Esophagus (tissue), 2 donors: ENCODE results near the gene AOAH. TPM values are rescaled to one million over a fixed set of nuclear protein-coding genes. Genes with fewer than 3 reads are reported as not detected.

Source experiments
- H3K27ac ChIP-seq, 2 donors: one replicate each; pipeline ENCODE4 v1.5.1; 2013; ENCODE audit warnings: low read depth in 2 of 2, mild to moderate bottlenecking in 2 of 2, inconsistent platforms in 1 of 2, low read length in 1 of 2, moderate library complexity in 1 of 2
- H3K27me3 ChIP-seq, 2 donors: one replicate each; pipeline ENCODE4 v1.6.1; 2013; ENCODE audit warnings: low read length in 2 of 2, control low read depth in 1 of 2, mild to moderate bottlenecking in 1 of 2; ENCODE audit not compliant: insufficient read depth in 2 of 2, control insufficient read depth in 1 of 2
- H3K36me3 ChIP-seq, 2 donors: one replicate each; pipeline ENCODE4 v1.6.1; 2013; ENCODE audit warnings: low read length in 1 of 2; ENCODE audit not compliant: control insufficient read depth in 2 of 2, insufficient read depth in 2 of 2
- H3K4me1 ChIP-seq, 2 donors: one replicate each; pipeline ENCODE4 v1.6.1; 2013; ENCODE audit warnings: low read length in 1 of 2; ENCODE audit not compliant: control insufficient read depth in 2 of 2, insufficient read depth in 2 of 2
- H3K4me3 ChIP-seq, 2 donors: one replicate each; pipeline ENCODE4 v1.5.1; 2013; ENCODE audit warnings: low read length in 2 of 2, mild to moderate bottlenecking in 2 of 2, low read depth in 1 of 2, moderate library complexity in 1 of 2
- H3K9me3 ChIP-seq, 2 donors: one replicate each; pipeline ENCODE4 v1.6.1; 2013; ENCODE audit warnings: mild to moderate bottlenecking in 2 of 2, low read depth in 1 of 2, low read length in 1 of 2, moderate library complexity in 1 of 2; ENCODE audit not compliant: control insufficient read depth in 2 of 2, insufficient read depth in 1 of 2
- WGBS, 2 donors: extraction: QIAGEN DNeasy Blood & Tissue Kit; methylation state at CpG; one replicate each; pipeline ENCODE4 v1.1.7; 2013; 5-methylcytosine and 5-hydroxymethylcytosine counted together
- polyA plus RNA-seq, 2 donors: library from polyadenylated mRNA; stranded (reverse); fragments of 200-250 nt; gene quantifications; one replicate each; pipeline ENCODE4 v1.2.3, GENCODE V29; 2013
- donor health status: healthy with polysubstance abuse.
- donor health status: Bipolar disorder and iron deficiency.

The AOAH gene
- polyA plus RNA-seq, 2 donors: 0.71 to 1.7 TPM

DNA sequence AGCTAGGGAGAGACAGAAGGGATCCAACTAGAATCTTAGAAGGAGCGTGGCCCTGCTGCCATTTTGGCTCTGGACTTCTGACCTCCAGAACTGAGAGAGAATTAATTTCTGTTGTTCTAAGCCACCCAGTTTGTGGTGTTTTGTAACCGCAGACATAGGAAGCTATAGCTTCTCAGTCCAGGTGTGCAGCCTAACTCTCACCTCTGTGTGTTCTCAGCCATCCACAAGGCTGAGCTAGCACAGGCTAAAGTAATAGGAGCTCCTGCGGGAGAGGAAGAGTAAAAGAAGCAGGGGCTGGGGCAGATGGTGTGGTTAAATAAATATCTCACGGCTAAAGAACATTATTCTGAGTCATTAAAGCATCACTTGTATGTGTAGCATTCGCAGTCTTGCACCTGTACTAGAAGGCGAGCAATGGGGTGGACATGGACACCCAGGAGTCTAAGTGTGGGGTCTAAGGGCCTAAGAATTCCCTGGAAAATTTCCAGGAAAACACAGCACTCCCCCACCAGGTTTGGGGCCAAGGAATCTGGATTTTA, 94.1 kb downstream of the AOAH start:
- H3K4me3 ChIP-seq: no peak overlapping the region
- WGBS, 2 donors: 74 to 76% methylated on average over 6 of the region's 6 CpGs
- H3K27ac ChIP-seq: no peak overlapping the region
- H3K27me3 ChIP-seq: no peaks in the 10 kb centered on the region
- H3K36me3 ChIP-seq: no peaks in the 10 kb centered on the region
- no peaks in the 10 kb centered on the region for H3K9me3 ChIP-seq
- no peaks in the 10 kb centered on the region for H3K4me1 ChIP-seq

DNA sequence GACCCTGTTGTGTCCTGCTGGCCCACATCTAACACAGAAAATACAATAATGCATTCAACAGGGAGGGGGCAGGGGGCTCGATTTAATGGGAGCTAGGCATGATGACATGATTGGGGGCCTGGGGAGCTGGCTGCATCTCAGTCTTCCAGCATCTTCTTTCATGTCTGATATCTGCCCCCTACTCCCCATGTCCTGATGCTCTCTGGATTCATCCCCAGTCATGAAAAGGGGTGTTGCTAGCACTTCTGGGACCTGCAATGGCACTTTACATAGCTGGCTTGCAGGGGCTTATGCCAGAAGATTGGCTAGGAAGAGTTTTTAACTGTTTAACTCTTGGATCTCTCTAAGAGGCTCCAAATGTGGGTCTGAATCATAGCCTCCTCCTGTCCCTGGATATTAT, 94.9 kb downstream of the AOAH start:
- Histone ChIP-seq H3K27ac (no peak overlapping the region), H3K36me3 (no peaks in the 10 kb centered on the region), H3K27me3 (no peaks in the 10 kb centered on the region), H3K4me3 (no peak overlapping the region), H3K9me3 (no peaks in the 10 kb centered on the region), H3K4me1 (no peaks in the 10 kb centered on the region)
- WGBS, 2 donors: 71 to 79% methylated on average over 1 of the region's 1 CpG

DNA sequence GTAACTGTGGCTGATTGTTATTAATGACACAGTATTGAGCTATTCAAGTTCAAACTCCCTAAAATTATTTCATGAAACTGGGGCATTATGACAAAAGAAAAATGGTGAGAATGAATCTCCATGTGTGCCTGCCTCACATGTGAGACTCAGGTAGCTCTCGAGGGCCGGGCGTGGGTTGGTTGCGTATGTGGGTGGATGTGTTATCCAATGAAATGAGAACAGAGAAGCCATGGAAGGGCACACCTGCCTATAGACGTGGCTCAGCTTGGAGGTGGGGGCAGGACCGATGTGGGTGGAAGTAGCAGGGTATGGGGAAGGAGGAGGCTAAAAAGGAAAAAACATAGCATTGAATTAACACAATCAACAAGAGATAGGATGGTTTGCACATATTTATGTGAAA, 96.5 kb downstream of the AOAH start:
- H3K4me3 ChIP-seq: no peak overlapping the region

DNA sequence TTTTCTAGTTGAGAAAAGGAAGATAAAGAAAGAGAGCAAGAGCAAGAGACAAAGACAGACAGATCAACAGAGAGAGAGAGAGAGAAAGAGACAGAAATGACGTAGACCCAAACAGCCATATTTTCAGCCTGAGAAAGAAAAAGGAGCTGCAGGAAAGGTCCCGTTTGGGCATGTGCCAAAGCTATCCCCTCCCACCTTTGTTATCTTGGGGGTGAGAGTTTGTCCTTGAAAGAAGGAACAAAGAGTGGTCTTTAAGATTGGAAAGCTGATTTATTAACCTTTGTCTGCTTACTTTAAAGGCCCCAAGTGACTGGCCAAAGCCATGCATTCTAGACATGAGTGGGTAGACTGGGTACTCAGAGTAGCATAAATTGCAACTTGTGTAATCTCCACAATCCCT, 98.2 kb downstream of the AOAH start:
- Histone ChIP-seq H3K27ac (no peak overlapping the region), H3K9me3 (no peaks in the 10 kb centered on the region), H3K4me1 (no peaks in the 10 kb centered on the region), H3K36me3 (no peaks in the 10 kb centered on the region), H3K4me3 (no peak overlapping the region), H3K27me3 (no peaks in the 10 kb centered on the region)
- 64 to 74% methylated on average over 2 of the region's 2 CpGs for WGBS, 2 donors

More for the DNA sequence above, 96.5 kb downstream of the AOAH start:
- Histone ChIP-seq H3K4me1 (no peaks in the 10 kb centered on the region), H3K27ac (no peak overlapping the region), H3K27me3 (no peaks in the 10 kb centered on the region), H3K36me3 (no peaks in the 10 kb centered on the region), H3K9me3 (no peaks in the 10 kb centered on the region)
- 88 to 92% methylated on average over 6 of the region's 6 CpGs for WGBS, 2 donors

DNA sequence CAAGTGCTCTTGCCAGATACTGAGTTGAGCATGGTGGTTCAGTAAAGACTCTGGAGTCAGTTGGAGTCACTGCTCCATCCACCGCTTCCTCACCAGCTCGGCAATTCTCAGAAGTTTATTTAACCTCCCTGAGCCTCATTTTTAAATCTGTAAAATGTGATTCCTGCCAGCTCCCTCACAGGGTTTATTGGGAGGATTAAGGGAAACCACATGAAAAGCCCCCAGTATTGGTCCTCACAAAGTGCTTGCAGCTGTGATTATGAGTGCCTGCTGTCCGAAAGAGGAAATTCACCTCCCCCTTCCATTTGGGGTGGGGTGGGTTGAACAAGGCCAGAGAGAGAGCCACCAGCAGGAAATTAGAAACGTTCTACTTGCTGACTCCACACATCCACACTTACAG, 99.0 kb downstream of the AOAH start:
- Histone ChIP-seq H3K4me1 (no peaks in the 10 kb centered on the region), H3K9me3 (no peaks in the 10 kb centered on the region), H3K27me3 (no peaks in the 10 kb centered on the region), H3K36me3 (no peaks in the 10 kb centered on the region), H3K4me3 (no peak overlapping the region), H3K27ac (no peak overlapping the region)
- WGBS, 2 donors: 48 to 64% methylated on average over 4 of the region's 4 CpGs

DNA sequence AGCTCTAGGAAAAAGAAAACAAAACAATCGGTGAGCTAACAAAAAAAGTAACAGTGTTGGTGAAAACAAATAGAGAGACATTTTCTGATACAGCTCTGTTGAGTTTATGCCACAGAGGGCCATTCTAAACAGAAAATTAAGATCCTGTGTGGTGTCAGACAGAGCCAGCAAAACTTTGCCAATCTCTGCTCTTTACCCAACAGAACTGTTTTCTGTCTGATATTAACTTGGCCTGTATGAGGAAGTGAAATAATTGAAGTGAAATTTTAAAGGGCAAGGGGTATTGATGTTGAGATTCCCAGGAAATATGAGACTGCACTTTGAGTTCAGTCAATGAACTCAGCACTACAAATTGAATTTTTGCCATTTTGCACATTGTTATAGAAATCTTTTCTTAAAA, 101.0 kb downstream of the AOAH start:
- Histone ChIP-seq H3K9me3 (no peaks in the 10 kb centered on the region), H3K4me1 (no peaks in the 10 kb centered on the region), H3K27ac (no peak overlapping the region), H3K4me3 (no peak overlapping the region), H3K36me3 (no peaks in the 10 kb centered on the region), H3K27me3 (no peaks in the 10 kb centered on the region)
- WGBS, 2 donors: 49 to 51% methylated on average over 1 of the region's 1 CpG

DNA sequence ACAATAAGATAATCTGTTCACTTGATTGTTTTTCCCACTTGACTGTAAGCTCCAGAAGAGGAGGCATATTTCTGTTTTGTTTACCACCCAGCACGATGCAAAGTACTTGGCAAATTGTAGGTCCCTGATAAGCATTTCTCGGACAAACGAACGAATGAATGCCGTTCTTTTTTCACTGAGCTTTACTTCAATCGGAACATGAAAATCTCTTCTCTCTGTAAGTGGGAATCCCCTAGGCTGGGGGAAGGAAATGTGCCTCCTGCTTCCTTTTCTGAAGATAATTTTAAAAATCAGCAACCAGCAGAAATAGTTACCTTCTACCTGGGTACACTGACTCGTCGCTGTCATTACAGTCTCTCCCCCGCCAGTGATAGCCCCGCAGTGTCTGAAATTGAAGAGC, 102.9 kb downstream of the AOAH start:
- Histone ChIP-seq H3K9me3 (no peaks in the 10 kb centered on the region), H3K36me3 (no peaks in the 10 kb centered on the region), H3K4me3 (no peak overlapping the region), H3K27me3 (no peaks in the 10 kb centered on the region), H3K4me1 (no peaks in the 10 kb centered on the region), H3K27ac (no peak overlapping the region)
- WGBS, 2 donors: 73 to 75% methylated on average over 10 of the region's 10 CpGs

DNA sequence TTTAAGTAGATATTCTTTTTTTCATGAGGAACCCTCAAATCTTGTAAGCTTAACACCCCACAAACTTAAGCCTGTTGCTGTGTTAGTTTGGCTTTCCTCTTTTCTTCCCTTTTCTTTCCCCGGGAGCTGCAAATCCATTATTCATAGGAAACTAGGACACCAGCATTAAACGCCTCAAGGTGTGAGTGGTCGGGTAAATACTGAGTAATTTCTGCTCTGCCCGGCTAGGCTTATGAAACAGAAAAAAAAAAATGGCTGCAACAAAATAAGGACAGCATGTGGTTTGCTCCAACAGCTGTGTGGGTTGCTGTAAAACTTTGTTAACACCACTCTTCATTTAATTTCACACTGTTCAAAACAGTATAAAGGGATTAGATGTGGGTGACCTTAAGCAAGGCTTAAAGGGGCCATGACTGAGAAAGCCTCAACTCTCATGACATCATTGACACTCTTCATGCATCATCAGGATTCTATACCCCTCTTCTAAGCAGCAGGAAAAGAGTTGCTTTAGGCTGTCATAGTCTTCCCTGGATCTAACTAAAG, 104.1 kb downstream of the AOAH start:
- WGBS, 2 donors: 19 to 42% methylated on average over 4 of the region's 4 CpGs
- Histone ChIP-seq H3K27me3 (no peaks in the 10 kb centered on the region), H3K27ac (no peak overlapping the region), H3K9me3 (no peaks in the 10 kb centered on the region), H3K4me1 (no peaks in the 10 kb centered on the region), H3K36me3 (no peaks in the 10 kb centered on the region), H3K4me3 (no peak overlapping the region)

DNA sequence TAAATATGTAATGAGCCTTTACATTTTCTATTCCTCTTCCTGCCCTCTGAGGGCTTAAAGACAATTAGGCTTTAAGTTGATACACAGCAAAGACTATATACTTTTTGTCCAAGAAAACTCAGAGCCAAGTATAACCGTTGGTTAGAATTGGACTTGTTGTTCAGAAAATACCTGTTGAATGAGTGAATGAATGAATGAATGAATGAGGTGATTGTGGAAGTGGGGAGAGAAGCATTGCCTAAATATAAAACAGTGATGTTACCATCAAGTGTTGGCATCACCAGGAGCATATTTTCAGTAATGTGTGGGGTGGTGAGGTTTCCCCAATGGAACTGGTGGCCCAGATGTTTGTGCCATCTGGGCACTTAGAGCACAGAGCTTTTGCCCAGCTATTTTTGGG, 106.9 kb downstream of the AOAH start:
- H3K27ac ChIP-seq: no peak overlapping the region
- no peaks in the 10 kb centered on the region for H3K4me1 ChIP-seq
- no peaks in the 10 kb centered on the region for H3K36me3 ChIP-seq
- WGBS, 2 donors: 91 to 98% methylated on average over 1 of the region's 1 CpG
- H3K4me3 ChIP-seq: no peak overlapping the region
- no peaks in the 10 kb centered on the region for H3K9me3 ChIP-seq
- H3K27me3 ChIP-seq: no peaks in the 10 kb centered on the region

DNA sequence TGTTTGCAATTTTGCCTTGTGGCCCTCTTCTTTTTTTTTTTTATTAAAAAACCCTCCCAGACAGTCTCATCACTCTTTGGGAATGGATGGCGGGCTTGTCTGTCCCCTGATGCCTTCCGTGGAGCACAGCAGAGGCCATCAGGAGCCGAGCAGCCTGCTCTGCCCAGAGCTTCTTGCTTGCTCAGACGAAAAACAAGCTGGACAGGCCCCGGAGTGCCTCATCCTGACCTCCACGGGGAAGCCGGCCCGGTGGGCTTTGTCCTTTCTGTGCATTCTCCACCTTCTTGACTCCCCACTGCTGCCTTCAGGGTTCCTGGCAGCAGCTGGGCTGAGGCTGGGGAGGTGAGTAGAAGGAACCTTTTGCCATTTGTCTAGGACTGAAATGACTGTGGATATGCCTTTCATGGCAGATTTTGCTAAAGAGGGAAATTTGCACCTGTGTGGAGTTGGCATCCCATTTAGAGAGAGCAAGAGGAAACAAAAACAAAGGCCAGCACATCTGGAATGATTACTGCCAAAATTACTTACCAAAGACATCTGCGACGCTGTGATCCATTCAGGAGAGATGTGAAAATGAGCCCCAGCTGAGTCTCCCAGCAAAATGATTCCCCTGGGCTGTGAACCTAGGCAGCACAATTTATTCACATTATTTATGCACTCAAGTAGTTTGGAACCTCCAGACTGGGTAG, 108.3 kb downstream of the AOAH start:
- Histone ChIP-seq H3K4me3 (no peak overlapping the region), H3K9me3 (no peaks in the 10 kb centered on the region), H3K27ac (no peak overlapping the region), H3K36me3 (no peaks in the 10 kb centered on the region), H3K4me1 (no peaks in the 10 kb centered on the region), H3K27me3 (no peaks in the 10 kb centered on the region)
- 75 to 79% methylated on average over 10 of the region's 10 CpGs for WGBS, 2 donors
